ENCODE data around the gene BEND7.

- TF ChIP-seq, protein P1, sequence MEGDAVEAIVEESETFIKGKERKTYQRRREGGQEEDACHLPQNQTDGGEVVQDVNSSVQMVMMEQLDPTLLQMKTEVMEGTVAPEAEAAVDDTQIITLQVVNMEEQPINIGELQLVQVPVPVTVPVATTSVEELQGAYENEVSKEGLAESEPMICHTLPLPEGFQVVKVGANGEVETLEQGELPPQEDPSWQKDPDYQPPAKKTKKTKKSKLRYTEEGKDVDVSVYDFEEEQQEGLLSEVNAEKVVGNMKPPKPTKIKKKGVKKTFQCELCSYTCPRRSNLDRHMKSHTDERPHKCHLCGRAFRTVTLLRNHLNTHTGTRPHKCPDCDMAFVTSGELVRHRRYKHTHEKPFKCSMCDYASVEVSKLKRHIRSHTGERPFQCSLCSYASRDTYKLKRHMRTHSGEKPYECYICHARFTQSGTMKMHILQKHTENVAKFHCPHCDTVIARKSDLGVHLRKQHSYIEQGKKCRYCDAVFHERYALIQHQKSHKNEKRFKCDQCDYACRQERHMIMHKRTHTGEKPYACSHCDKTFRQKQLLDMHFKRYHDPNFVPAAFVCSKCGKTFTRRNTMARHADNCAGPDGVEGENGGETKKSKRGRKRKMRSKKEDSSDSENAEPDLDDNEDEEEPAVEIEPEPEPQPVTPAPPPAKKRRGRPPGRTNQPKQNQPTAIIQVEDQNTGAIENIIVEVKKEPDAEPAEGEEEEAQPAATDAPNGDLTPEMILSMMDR (IDR thresholded peaks at IDR 0.05), result no peak
- no peak for TF ChIP-seq POLR2A (IDR thresholded peaks at IDR 0.05)
These were observed 31.9 kb downstream of the BEND7 start for GRCh38 chr10:13496931-13497330.

Data from body of pancreas (tissue), 4 donors.